BJ (cell line): ENCODE results near the gene DOCK10. TPM values are rescaled to one million over a fixed set of nuclear protein-coding genes. Genes with fewer than 3 reads are reported as not detected.
A peak's percentile ranks its signal among the peaks of the same experiment; 100 is the strongest.

Source experiments
- CTCF ChIA-PET: fragments of 350-600 bp; formaldehyde crosslinking; extraction: SDS; loops from one replicate; lab custom pipeline; 2021; ENCODE audit warnings: antibody characterized with exemption, inconsistent platforms; lab: Yijun Ruan, JAX
- POLR2A ChIA-PET: fragments of 300-600 bp; sonication (Branson Sonifier 250); formaldehyde crosslinking; extraction: SDS; loops from one replicate; lab custom pipeline; 2021; ENCODE audit warnings: antibody characterized with exemption; lab: Charles Lee
- DNase-seq: peaks from one replicate; pipeline ENCODE4 v3.0.0-alpha.2; 2011; ENCODE audit warnings: low read depth
- H3K27me3 ChIP-seq: 2 replicates; pipeline ENCODE4 v1.6.0; 2011; ENCODE audit warnings: low read length; ENCODE audit not compliant: control insufficient read depth, insufficient read depth
- H3K36me3 ChIP-seq: 2 replicates; pipeline ENCODE4 v1.5.1; 2011; ENCODE audit warnings: low read length; ENCODE audit not compliant: control insufficient read depth, insufficient read depth
- H3K4me3 ChIP-seq: 2 replicates; pipeline ENCODE4 v1.5.1; 2011; ENCODE audit warnings: low read depth, mild to moderate bottlenecking, control low read depth, low read length
- polyA plus RNA-seq: library from polyadenylated mRNA; depleted of rRNA; stranded (reverse); fragments of >200 nt; gene quantifications from 2 replicates; pipeline ENCODE4 v1.2.3, GENCODE V29; 2011
- TF ChIP-seq, protein P1 (sequence below): IDR thresholded peaks from 2 replicates; pipeline ENCODE4 v1.5.1; 2011; ENCODE audit warnings: low read depth, mild to moderate bottlenecking, control low read depth, inconsistent platforms, low read length, moderate library complexity; ENCODE audit not compliant: insufficient read depth

Gene DOCK10
- polyA plus RNA-seq, 1 experiment, result 62.7 TPM

- no peak overlapping the region for H3K4me3 ChIP-seq
- ChIA-PET POLR2A (no interaction called here), CTCF (interaction anchor here (0.7 to 1.0 kb wide), 5 partner anchors 12 to 136 kb away, joined by 3 read pairs; no protein-coding TSS in a partner anchor)
- TF ChIP-seq, protein P1, sequence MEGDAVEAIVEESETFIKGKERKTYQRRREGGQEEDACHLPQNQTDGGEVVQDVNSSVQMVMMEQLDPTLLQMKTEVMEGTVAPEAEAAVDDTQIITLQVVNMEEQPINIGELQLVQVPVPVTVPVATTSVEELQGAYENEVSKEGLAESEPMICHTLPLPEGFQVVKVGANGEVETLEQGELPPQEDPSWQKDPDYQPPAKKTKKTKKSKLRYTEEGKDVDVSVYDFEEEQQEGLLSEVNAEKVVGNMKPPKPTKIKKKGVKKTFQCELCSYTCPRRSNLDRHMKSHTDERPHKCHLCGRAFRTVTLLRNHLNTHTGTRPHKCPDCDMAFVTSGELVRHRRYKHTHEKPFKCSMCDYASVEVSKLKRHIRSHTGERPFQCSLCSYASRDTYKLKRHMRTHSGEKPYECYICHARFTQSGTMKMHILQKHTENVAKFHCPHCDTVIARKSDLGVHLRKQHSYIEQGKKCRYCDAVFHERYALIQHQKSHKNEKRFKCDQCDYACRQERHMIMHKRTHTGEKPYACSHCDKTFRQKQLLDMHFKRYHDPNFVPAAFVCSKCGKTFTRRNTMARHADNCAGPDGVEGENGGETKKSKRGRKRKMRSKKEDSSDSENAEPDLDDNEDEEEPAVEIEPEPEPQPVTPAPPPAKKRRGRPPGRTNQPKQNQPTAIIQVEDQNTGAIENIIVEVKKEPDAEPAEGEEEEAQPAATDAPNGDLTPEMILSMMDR, result no peak
- H3K36me3 ChIP-seq, result no peaks in the 10 kb centered on the region
- peak; percentile 74 for DNase-seq
- no peaks in the 10 kb centered on the region for H3K27me3 ChIP-seq
Measured at GRCh38 chr2:224885836-224886547, 156.3 kb downstream of the DOCK10 start.

- POLR2A ChIA-PET, result no interaction called here
- DNase-seq, result no peak
- no peaks in the 10 kb centered on the region for H3K36me3 ChIP-seq
- CTCF ChIA-PET, result interaction anchor here (0.7 to 1.0 kb wide), 3 partner anchors 11 to 137 kb away, joined by 3 read pairs; no protein-coding TSS in a partner anchor
- H3K27me3 ChIP-seq, result no peaks in the 10 kb centered on the region
- TF ChIP-seq, protein P1, result no peak
- H3K4me3 ChIP-seq, result no peak overlapping the region
Measured at GRCh38 chr2:224885291-224885690, 157.0 kb downstream of the DOCK10 start.

- ChIA-PET POLR2A (interaction anchor here (0.5 kb wide), 1 partner anchor 226 kb away, joined by 3 read pairs; no protein-coding TSS in a partner anchor), CTCF (no interaction called here)
- no peak overlapping the region for H3K4me3 ChIP-seq
- no peak for DNase-seq
- TF ChIP-seq, protein P1, result no peak
- 0 out of 2 replicates have a peak, but pooled peaks cover under 1% of the 10 kb centered on the region for H3K36me3 ChIP-seq
- H3K27me3 ChIP-seq, result no peaks in the 10 kb centered on the region
Measured at GRCh38 chr2:224884188-224884587, 158.1 kb downstream of the DOCK10 start.

DNA sequence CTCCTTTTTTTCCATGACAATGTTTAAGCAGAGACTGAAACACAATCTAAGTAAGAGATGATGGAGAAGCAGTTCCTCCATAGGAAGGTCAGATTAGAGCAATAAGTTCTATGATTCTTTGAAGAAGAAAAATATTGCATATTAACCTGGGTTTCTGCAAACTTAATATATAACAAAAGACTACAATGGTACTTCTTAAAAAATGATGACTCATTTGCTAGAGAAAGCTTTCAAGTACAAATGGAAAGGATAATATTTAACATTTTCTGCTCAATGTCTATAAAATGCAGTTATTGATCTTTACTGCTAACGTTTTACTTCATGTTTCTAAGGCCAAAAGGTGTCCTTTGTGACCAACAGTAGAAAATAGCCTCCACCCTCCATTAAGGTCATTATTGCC is 158.6 kb downstream of the DOCK10 start:
- TF ChIP-seq, protein P1, result no peak
- ChIA-PET CTCF (interaction anchor here (1.1 kb wide), 1 partner anchor 12 kb away, joined by 3 read pairs; no protein-coding TSS in a partner anchor), POLR2A (no interaction called here)
- Histone ChIP-seq H3K4me3 (no peak overlapping the region), H3K36me3 (0 out of 2 replicates have a peak, but pooled peaks cover 3% of the 10 kb centered on the region), H3K27me3 (no peaks in the 10 kb centered on the region)
- no peak for DNase-seq

DNA sequence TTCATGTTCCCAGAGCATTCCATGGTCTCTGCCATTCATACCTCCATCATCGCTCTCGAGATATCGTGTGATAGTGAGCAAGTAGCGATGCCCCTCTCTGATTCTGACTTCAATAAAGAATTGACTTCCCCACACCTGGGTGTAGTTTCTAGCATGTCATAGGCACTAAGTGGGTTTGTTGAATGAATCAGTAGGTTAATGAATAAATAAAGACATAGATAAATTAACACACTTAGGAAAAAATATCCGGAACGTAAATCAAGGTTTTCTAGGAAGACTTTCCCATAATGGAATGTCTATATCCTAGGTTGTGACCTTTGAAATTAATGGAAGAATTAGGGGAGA is 159.1 kb downstream of the DOCK10 start:
- Histone ChIP-seq H3K27me3 (no peaks in the 10 kb centered on the region), H3K36me3 (0 out of 2 replicates have a peak, but pooled peaks cover 3% of the 10 kb centered on the region), H3K4me3 (no peak overlapping the region)
- TF ChIP-seq, protein P1, result no peak
- ChIA-PET CTCF (interaction anchor here (1.1 kb wide), 1 partner anchor 13 kb away, joined by 3 read pairs; no protein-coding TSS in a partner anchor), POLR2A (no interaction called here)
- DNase-seq, result no peak
